ENCODE measurements around the gene OVCA2.

OVCA2 gene

GRCh38 chr17:2041561-2042389 is at the start of gene OVCA2:
Gene OVCA2, plus strand, starts transcription at chr17:2042022. Its CDS starts 26 bp downstream, at chr17:2042048.
- H3K4me2 ChIP-seq, result peak within 1 kb of the TSS; percentile 93
- no peaks in the 10 kb centered on the region for H3K27me3 ChIP-seq
- TF ChIP-seq Cebpa-rat (IDR thresholded peaks at IDR 0.05), result no peak
- peaks cover 55% of the 10 kb centered on the region for H3K36me3 ChIP-seq
- peaks cover 15% of the 10 kb centered on the region; the same call in 1 of the 2 replicates for H4K20me1 ChIP-seq
- peak within 1 kb of the TSS; percentile 95 for H3K27ac ChIP-seq
- peak within 1 kb of the TSS; percentile 93 for H3K9ac ChIP-seq
- peak within 1 kb of the TSS; percentile 85 for H3K4me3 ChIP-seq
- H3K9me3 ChIP-seq, result no peaks in the 10 kb centered on the region
- peaks cover 32% of the 10 kb centered on the region for H3K4me1 ChIP-seq

- Histone ChIP-seq H3K9ac (no peak overlapping the region), H3K9me3 (no peaks in the 10 kb centered on the region), H4K20me1 (peaks cover 87% of the 10 kb centered on the region), H3K4me1 (peaks cover 32% of the 10 kb centered on the region), H3K4me2 (no peak overlapping the region), H3K36me3 (no peaks in the 10 kb centered on the region), H3K4me3 (no peak overlapping the region), H3K27ac (no peak overlapping the region), H3K27me3 (no peaks in the 10 kb centered on the region)
- no peak for TF ChIP-seq Cebpa-rat (IDR thresholded peaks at IDR 0.05)
Observed at GRCh38 chr17:1992541-1992940, 49.3 kb upstream of the OVCA2 start.

DNA sequence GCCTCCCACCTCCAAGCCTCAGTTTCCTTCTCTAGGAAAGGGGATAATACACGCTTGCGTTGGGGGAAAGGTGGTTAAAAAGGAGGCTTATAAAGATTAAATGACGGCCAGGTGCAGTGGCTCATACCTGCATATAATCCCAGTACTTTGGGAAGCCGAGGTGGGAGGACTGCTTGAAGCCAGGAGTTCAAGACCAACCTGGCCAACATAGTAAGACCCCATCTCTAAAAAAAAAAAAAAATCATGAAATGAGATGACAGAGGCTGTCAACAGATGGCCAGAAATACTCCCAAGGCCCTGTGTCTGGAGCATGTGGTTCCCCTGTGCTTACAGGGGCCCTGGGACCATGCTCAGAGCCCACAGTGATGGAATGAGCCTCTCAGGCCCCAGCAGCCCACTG is 47.1 kb upstream of the OVCA2 start:
- H3K36me3 ChIP-seq, result no peaks in the 10 kb centered on the region
- no peaks in the 10 kb centered on the region for H3K27me3 ChIP-seq

GRCh38 chr17:1995321-1995892 is 46.4 kb upstream of the OVCA2 start:
- Histone ChIP-seq H3K9ac (no peak overlapping the region), H3K4me1 (peaks cover 58% of the 10 kb centered on the region), H3K9me3 (no peaks in the 10 kb centered on the region), H3K36me3 (no peaks in the 10 kb centered on the region), H3K4me3 (no peak overlapping the region), H3K27ac (no peak overlapping the region), H3K27me3 (no peaks in the 10 kb centered on the region), H3K4me2 (no peak overlapping the region), H4K20me1 (peaks cover 70% of the 10 kb centered on the region)
- no peak for TF ChIP-seq Cebpa-rat (IDR thresholded peaks at IDR 0.05)

More for the DNA sequence above, 47.1 kb upstream of the OVCA2 start:
- H3K4me3 ChIP-seq, result no peak overlapping the region
- peaks cover 51% of the 10 kb centered on the region for H3K4me1 ChIP-seq
- H4K20me1 ChIP-seq, result peaks cover 77% of the 10 kb centered on the region
- no peak overlapping the region for H3K4me2 ChIP-seq
- H3K9me3 ChIP-seq, result no peaks in the 10 kb centered on the region
- no peak for TF ChIP-seq Cebpa-rat (IDR thresholded peaks at IDR 0.05)
- no peak overlapping the region for H3K9ac ChIP-seq
- no peak overlapping the region for H3K27ac ChIP-seq

DNA sequence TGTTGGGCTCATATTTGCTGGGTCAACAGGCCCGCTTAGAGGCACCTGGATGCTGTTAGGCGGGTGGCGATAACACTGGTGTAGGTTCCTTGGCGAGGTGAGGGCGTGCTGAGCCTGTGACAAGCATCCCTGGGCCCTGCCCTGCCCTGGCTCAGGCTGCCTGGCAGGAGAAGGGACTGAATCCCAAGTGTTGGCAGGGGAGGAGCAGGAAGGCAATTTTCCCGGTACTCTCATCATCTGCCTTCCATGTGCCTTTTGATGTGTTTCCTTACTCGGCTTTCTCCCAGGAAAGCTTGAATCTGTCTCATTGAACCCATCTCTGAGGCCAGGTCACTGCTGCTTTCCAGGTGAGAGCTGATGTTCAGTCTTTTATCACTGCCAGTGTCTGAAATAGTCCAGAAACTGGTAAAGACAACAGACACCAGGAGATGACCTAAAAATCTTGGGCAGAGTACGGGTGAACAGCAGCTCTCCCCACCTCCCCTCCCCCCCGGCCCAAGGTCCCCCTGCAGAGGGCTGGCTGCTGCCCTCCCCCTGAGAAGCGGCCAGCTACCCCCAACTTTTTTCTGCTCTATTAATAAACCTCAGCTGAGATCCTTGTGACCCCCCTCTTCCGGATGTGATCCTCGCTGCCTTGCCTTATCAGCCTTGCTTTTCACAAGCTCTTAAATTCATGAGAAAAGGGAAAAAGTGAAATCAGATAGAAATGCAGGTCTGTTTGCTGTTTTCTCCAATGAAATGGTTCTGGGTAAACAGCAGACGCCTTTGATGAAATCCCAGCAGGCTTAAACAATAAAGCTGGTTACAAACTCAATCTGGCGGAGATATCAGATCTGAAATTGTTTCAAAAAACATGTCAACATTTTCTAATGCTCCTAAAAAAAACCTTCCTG is 45.7 kb upstream of the OVCA2 start:
- Histone ChIP-seq H4K20me1 (peaks cover 62% of the 10 kb centered on the region), H3K4me1 (peaks cover 66% of the 10 kb centered on the region), H3K4me3 (no peak overlapping the region), H3K9me3 (no peaks in the 10 kb centered on the region), H3K4me2 (peak overlapping the region; percentile 58), H3K27me3 (no peaks in the 10 kb centered on the region), H3K27ac (no peak overlapping the region), H3K9ac (peak overlapping the region; percentile 9; the same call in 1 of the 2 replicates), H3K36me3 (no peaks in the 10 kb centered on the region)
- no peak for TF ChIP-seq Cebpa-rat (IDR thresholded peaks at IDR 0.05)

GRCh38 chr17:1996800-1997288 is 45.0 kb upstream of the OVCA2 start:
- no peak overlapping the region for H3K27ac ChIP-seq
- H3K36me3 ChIP-seq, result no peaks in the 10 kb centered on the region
- no peak overlapping the region for H3K4me3 ChIP-seq
- H3K9me3 ChIP-seq, result no peaks in the 10 kb centered on the region
- H3K4me1 ChIP-seq, result peaks cover 71% of the 10 kb centered on the region
- no peak for TF ChIP-seq Cebpa-rat (IDR thresholded peaks at IDR 0.05)
- H4K20me1 ChIP-seq, result peaks cover 55% of the 10 kb centered on the region
- H3K27me3 ChIP-seq, result no peaks in the 10 kb centered on the region
- peak overlapping the region; percentile 58 for H3K4me2 ChIP-seq
- peak overlapping the region; percentile 9; the same call in 1 of the 2 replicates for H3K9ac ChIP-seq

GRCh38 chr17:1997289-1997926 is 44.4 kb upstream of the OVCA2 start:
- Histone ChIP-seq H3K9me3 (no peaks in the 10 kb centered on the region), H3K4me1 (peaks cover 71% of the 10 kb centered on the region), H3K27ac (no peak overlapping the region), H3K27me3 (no peaks in the 10 kb centered on the region), H3K4me2 (peak overlapping the region; percentile 58), H3K9ac (no peak overlapping the region), H3K36me3 (no peaks in the 10 kb centered on the region), H3K4me3 (no peak overlapping the region), H4K20me1 (peaks cover 50% of the 10 kb centered on the region)
- no peak for TF ChIP-seq Cebpa-rat (IDR thresholded peaks at IDR 0.05)

DNA sequence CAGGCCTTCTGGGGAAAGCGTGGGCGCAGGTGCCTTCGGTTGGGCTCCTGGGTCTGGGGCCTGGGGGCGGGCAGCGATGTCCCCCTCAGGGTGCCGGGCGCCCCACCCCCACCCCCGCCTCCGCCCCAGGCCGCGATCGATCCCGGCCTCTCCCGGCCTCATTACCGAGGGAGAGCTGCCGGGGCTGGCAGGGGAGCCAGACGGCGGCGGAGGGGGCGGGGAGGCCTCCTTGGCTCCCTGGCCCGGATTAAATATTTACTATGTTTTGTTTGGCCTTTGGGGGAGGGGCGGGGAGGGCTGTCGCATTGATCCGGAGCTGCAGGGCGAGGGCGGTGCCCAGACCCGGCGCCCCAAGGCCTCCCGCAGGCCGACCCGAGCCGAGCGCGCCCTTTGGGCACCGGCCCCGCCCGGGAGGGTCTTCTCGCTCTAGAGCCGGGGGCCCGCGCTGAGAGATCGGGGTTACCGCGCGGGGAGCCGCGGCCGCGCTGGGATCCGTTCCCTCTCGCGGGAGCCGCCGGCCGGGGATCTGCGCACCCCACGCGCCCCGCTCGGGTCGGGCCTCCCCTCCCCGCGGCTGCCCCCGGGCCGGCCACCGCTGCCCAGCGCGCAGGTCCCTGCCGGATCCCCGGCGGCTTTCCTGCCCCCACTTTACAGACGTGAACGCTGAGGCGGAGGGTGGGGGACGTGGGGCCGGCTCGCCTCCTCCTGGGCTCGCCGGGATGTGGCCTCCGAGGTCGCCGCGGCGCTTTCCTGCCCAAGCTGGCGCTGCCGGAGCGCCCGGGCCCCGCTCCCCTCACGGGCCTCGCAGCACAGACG is 43.7 kb upstream of the OVCA2 start:
- peak overlapping the region; percentile 77 for H3K4me2 ChIP-seq
- H3K4me1 ChIP-seq, result peaks cover 74% of the 10 kb centered on the region
- no peaks in the 10 kb centered on the region for H3K36me3 ChIP-seq
- no peak overlapping the region for H3K4me3 ChIP-seq
- no peak overlapping the region for H3K9ac ChIP-seq
- peak overlapping the region; percentile 38; the same call in 1 of the 2 replicates for H3K27ac ChIP-seq
- H4K20me1 ChIP-seq, result peaks cover 42% of the 10 kb centered on the region
- no peak for TF ChIP-seq Cebpa-rat (IDR thresholded peaks at IDR 0.05)
- no peaks in the 10 kb centered on the region for H3K27me3 ChIP-seq
- H3K9me3 ChIP-seq, result no peaks in the 10 kb centered on the region
